Activated CD8-positive, alpha-beta memory T cell treated with anti-CD3 and anti-CD28 coated beads, Interleukin-2, amount 50 U/mL, for 1 hour (primary cell): ENCODE measurements around the gene SINHCAF.
"Not testable (repeated sequence)": the region's sequence is repeated elsewhere in the genome, so short reads cannot be mapped to it uniquely, and the experiment has no call there.

Experiments
- DNase-seq: peaks from one replicate; pipeline ENCODE4 v3.0.0-alpha.2; 2020; ENCODE audit errors: extremely low read depth

SINHCAF gene

DNA sequence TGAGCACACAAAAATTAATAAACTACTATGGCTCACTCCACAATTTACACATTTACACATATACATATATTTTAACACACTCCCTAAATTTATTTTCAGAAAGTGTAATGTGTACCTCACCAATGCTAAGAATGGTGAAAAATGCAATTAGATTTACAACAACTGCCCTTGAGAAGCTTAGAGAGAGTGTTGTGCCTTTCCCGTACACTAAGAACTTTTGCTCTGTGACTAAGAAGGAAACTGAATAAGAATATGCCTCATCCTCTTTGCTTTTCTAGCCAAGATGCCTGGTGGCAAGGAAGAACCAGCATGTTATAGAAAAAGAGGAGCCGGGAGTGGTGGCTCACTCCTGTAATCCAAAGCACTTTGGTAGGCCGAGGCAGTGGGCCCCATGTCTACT, 62.3 kb downstream of the SINHCAF start:
- no peak for DNase-seq

DNA sequence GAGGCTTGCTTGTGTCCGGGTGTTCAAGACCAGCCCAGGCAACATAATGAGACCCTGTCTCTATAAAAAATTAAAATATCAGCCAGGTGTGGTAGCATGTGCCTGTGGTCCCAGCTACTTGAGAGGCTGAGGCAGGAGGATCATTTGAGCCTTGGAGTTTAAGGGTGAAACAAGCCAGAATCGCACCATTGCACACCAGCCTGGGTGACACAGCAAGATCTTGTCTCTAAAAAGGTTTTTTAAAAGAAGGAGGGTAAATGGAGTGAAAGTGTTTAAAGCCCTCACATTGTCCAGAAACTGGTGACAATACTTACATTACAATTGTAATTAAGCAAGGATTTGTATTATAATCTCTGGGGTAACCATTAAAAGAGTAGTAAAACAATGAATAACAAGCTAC, 64.2 kb downstream of the SINHCAF start:
- DNase-seq = no peak

DNA sequence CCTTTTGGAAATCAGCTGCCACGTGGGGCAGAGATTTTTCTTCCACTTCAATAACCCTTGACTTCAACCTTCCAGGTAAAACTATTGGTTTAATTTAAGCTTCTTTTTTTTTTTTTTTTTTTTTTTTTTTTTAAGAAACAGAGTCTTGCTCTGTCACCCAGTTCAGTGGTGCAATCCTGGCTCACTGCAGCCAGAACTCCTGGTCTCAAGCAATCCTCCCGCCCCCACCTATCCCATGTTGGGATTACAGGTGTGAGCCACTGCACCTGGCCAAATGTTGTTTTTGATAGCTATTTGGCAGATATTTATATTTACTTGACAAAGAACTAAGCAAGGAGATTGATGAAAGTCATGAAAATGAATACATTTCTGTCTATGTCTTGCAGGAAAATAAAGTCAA, 65.1 kb downstream of the SINHCAF start:
- no peak for DNase-seq

DNA sequence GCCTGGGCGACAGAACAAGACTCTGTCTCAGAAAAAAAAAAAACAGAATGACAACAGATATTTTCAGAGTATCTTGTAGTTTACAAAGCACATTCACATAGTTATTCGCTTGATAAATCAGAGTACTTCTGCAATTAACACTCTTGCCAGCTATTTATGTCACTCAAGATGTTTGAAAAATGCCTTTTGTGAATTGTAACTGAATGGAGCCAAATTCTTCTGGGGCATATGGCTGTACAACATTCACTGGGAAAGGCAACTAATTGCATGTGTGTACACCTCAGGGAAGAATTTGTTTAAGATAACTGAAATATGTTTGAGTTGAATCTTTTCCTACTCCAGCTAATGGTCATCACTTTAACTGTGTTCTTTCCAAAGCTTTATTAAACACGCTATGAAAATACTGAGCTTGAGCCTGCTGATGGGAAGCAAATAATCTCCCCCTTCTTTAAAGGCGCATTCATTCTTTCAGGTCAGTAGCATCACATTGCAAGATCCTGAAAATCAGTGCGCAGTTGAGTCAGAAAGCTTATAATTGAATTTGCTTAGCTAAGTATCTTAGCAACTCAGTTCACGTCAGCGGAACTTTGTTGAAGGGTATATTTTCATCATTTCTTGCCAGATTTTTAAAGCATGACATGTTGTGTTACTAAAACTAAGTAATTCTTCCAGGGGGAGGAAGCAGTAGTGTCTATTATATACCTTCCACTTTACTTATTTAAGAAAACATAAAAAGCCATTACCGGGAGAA, 66.6 kb downstream of the SINHCAF start:
- no peak for DNase-seq

DNA sequence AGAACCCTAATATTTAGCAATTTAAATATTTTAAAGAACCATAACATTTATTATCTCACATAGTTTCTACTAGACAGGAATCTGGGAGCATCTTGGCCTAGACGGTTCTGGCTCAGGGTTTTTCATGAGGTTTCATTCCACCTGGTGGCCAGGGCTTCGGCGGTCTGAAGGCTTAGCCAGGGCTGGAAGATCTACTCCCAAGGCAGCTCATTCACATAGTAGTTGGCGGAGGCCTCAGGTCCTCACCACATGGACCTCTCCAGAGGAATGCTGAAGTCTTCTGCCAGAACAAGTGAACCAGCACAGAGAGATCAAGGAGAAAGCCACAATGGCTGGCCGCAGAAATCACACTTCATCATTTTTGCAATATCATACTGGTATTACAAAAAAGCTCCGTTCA, 68.2 kb downstream of the SINHCAF start:
- no peak for DNase-seq

DNA sequence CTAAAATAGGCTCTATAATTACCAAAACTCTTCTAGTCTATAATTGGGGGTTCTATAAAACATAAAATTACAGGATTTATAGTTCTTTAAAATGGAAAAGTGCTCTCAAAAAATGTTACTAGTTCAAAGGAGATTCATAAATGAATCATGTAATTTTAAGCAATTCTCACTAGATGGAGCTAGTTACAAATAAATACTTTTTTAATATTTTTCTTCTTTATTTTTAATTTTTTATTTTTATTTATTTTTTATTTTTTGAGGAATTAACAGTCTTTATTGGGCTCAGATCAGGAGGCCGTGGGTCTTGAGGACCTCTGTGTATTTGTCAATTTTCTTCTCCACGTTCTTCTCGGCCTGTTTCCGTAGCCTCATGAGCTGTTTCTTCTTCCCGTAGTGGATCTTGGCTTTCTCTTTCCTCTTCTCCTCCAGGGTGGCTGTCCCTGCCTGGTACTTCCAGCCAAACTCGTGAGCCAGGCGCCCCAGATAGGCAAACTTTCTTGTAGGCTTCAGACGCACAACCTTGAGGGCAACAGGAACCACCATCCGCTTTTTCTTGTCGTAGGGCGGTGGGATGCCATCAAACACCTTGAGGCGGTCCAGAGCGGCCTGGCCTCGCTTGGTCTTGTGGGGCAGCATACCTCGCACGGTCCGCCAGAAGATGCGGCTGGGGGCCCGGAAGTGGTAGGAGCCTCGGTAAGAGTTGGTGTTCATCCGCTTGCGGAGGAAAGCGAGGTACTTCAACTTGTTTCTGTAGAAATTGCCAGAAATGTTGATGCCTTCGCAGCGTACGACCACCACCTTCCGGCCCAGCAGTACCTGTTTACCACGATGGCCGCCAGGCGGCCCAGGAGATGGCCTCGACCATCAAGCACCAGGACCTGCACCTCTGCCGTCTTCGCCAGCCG, 74.0 kb downstream of the SINHCAF start:
- DNase-seq = not testable (repeated sequence)

DNA sequence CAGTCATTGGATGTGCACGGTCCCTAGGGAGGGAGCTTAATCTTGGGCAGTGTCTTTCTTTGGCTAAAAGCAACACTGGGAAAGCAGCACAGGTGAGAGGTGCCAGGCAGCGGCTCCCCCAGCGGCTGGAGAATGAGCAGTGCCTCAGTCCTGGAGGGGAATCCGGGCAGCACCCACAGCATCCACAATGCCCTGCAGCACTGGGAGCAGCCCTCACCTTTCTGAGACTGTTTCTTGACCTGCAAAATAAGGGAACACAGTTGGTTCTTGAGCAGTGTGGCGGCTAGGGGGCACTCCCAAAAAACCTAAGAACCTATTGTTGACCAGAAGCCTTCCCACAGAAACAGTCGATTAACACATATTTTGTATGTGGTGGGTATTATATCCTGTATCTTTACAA, 75.8 kb downstream of the SINHCAF start:
- no peak for DNase-seq

DNA sequence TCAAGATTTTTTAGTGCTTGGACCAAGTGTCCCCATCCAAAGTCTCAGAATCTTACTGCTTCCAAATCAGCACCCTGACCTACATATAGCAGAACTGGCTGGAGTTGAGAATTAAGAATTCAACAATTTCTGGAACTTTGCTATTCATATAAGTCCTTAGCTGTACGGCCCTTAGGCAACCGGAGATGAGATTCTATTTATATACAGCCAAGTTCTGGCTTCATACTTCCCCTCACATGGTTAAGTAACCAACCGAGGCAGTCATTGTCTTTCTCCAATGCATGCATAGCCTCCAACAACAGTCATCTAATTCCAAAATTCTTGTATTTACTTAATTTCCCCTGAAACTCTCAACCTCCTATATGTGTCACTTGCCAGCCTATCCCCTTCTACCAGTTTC, 76.6 kb downstream of the SINHCAF start:
- DNase-seq = no peak

DNA sequence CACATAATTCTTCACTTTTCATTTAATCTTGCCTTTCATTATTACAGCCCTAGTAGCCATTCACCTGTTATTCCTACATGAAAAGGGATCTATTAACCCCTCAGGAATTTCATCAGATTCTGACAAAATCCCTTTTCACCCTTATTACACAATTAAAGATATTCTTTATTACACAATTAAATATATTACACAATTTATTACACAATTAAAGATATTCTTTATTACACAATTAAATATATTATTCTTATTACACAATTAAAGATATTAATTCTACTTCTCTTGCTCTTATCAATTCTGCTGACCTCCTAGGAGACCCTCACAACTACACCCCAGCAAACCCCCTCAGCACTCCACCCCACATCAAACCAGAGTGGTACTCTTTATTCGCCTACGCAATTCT, 77.1 kb downstream of the SINHCAF start:
- no peak for DNase-seq

DNA sequence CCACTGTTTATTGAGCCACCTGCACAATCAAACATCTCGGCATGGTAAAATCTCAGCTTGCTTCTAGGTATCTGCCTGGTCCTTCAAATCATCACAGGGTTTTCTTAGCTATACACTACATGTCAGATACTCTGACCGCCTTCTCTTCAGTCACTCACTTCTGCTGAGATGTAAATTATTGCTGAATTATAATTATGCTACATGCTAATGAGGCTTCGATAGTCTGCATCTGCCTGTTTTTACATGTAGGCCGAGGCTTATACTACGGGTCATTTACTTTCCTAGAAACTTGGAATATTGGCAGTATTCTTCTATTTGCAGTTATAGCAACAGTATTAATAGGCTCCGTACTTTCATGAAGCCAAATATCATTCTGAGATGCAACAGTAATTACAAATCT, 77.6 kb downstream of the SINHCAF start:
- no peak for DNase-seq

DNA sequence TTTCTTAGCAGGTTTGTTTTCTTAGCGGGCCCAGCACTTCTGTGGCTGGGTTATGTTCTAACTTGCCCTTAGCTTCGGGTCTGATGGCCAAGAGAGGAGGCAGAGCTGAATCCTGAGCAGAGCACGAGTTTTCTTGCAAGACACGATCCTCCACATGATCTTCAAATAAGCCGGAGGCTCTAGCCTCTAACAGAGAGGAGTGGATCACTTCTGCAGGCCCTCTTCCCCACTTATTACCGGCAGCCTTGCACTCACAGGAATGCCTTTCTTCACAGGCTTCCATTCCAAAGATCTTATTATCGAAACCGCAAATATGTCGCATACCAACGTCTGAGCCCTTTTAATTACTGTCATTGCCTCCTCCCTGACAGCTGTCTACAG, 79.5 kb downstream of the SINHCAF start:
- DNase-seq = no peak

DNA sequence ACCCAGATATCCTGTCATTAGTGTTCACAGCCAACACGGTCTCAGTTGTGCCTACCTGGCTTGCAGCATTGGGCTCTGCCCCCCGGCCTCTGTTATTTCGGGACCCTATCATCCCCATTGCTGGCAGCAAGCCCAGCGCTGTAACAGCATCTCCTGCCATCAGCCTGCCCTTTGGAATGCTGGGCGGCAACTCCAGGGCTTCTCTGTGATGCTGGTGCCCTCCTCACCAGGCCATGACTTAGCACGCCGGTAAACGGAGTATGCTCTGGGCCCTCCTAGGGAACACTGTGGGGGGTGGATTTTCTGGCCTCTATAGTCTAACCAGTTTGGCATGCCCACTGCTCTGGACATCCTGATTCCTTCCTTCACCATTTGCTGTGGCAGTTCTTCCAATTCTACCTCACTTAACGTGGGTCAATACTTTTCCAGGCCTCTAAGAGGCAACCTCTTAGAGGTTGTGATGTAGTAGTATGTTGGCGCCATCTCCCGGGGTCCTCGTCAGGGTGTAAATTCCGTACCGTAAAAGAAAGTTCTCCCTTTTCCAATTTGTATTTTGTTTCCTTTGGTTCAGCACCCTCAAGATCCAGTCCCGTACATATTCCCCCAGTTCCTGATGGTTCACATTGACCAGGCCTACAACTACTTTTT, 80.0 kb downstream of the SINHCAF start:
- DNase-seq = no peak

DNA sequence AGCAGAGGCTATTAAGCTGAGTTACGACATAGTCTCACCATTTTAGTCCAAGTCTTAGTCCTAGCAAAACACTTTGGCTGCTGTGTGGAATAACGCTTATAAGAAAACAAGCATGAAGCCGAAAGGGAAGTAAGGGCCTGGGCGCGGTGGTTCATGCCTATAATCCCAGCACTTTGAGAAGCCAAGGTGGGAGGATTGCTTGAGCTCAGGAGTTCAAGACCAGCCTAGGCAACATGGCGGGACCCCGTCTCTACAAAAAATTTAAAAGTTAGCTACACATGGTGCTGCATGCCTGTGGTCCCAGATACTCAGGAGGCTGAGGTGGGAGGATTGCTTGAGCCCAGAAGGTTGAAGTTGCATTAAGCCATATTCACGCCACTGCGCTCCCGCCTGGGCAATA, 83.5 kb downstream of the SINHCAF start:
- DNase-seq = not testable (repeated sequence)

DNA sequence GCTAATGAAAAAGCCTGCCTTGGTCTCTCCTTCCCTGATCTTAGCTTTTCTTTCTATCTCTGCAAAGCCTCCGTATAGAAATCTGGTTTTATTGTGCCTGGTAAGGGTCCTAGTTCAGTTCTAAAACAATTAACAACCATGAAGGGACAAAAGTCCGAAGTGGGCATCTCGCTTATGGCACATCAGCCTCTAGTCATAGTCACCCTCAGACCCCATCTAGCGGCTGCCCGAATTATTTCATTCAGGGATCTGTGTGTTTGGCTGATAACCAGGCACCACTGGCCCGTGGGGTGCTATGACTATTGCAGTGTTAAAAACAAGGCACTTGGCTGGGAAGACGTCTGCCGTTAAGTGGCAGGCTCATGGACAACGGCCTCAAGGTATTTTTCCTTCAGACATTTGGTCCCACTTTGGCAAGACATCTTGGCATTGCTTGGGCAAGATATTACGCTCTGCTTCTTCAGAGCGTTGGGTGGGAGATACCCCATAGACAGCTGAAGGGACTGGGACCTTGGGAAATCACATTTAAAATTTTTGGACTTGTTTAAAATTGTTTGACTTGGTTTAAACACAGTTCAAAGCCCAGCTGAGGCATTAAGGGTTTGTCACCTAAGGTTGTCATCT, 87.1 kb downstream of the SINHCAF start:
- no peak for DNase-seq

DNA sequence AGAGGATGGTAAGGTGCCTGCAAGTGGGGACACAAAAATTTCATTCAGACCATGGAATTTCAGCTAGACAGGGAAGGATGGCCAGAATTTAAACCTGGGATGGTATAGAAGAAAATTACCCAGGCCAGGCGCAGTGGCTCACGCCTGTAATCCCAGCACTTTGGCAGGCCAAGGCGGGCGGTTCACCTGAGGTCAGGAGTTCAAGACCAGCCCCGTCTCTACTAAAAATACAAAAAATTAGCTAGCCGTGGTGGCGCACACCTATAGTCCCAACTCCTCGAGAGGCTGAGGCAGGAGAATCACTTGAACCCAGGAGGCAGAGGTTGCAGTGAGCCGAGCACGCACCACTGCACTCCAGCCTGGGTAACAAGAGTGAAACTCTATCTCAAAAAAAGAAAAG, 87.6 kb downstream of the SINHCAF start:
- not testable (repeated sequence) for DNase-seq

DNA sequence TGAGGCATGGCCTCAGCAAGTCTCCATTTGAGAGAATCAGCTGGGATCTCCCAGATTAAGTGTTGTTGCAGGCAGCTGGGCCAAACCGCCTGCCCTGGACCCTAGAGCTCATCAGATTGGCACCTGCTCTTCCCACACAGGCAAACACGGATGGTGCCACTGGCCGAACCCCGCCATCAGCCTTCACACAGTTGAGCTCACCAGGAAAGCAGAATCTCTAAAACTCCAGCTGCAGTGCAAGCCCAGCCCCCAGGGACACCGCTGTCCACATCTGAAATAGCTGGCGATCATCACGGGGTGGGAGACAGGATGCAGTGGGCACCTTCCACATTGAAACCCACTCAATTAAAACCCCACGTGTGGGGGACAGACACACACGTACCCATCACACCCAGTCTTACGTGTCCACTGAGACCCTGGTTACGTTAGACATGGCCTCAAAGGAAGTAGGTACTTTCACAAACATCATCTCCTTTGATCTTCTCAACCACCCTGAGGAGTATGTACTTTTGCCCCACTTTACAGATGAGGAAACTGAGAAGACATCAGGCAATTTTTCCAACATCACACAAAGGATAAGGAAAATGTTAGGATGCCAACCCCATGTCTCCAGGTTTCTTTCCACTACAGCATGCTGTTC, 88.8 kb downstream of the SINHCAF start:
- no peak for DNase-seq

DNA sequence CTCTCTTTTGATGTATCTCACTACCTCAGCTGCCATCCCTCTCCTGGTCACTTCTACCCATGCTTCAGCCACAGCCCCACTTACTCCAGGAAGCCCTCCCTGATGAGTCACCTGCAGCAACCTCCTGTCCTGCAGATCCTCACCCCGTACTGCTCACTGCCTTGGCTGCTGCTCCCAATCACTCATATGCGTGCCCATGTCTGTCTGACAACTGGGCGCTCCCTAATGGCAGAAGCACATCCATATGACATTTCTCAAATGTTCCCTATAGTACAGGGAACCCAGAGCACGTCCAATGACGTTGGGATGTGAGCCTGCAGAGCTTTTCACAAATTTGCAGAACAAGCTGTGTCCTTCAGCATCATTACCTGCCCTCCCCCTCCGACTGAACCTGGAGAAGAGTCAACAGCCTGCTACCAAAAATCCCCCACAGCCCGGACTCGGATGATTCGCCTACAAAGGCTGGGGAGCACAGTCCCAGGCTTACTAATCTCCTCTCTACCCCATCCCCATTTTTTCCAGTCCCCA, 90.0 kb downstream of the SINHCAF start:
- DNase-seq = no peak

DNA sequence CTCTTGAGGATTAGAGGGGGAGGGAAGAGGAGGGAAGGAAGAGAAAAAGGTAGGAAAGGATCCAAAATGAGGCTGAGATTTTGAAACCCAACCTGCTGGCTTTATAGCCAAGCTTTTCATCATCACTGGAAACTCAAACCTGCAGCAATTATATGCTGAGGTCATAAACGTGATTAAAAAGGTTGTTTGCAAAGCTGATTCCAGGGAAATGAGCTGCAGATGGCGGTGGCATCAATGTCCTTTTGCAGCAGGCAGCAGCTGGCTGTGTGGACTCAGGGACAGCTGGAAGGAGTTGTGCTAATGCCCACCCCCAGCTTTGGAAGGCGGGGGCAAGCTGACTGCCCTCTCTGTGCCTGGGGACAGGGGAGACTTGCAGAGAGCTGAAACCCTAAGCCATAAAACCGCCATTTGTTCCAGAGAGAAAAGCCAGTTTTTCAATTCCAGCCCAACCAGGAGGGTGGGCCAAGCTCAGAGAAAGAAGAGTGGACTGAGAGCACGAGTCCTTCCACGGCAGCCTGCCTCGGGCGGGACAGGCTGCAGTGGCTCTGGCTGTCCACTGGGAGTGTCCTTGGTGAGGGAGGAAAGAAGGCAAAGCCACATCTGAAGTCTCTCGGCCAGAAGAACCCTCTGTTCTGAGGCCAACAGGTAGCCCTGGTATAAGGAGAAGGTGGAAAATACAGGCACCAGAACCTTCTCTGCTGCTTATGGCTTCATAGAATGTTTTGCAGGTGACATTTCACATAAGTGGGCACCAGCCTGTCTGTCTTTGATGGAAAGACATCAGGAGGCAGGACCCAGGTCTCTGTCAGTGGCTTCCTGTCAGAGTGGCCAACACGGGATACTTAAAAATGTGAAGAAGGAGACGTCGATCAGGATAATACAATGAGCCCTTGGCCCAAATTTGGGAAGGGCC, 90.7 kb downstream of the SINHCAF start:
- DNase-seq = no peak

DNA sequence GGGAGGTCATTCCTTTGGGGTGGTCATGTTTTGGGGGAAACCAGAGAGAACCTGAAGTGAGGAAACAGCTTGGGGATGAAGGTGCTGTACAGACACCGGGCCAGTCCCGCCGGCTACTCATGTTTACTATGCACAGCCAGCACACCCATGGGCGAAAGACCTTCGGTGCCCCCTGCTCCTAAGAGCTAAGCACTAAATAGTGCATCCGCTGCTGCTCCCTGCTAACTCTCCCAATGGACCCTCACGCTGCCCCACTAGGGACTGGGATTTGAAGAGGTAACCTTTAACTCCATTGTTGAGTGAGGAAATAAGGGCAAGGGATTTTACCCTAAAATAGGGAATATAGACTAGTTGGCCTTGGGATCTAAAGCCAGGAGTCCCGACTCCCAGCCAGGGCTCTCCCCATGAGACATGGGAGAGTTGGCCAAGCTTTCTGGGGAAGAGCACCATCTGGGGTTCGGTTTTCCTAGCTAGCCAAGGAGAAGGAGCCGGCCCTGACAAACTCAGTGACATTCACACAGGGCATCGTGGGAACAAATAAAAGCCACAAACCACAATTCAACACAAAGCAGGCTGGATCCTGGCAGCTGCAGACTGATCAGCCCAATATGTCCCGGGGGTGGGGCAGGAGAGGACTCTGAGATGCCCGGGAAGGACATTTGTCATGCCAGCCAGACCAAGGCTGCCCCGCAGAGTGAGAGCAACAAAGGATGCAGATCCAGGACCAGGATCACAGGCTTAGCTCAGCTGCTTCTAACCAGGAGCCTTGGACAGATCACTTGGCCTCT, 91.7 kb downstream of the SINHCAF start:
- DNase-seq = no peak
